OCI-M2 (cell line): ENCODE data around the gene RET.

ENCODE experiments used
- DNase-seq: peaks from one replicate; lab custom pipeline; 2025; ENCODE audit not compliant: unreplicated experiment; lab: John Stamatoyannopoulos, UW

Gene RET

GRCh38 chr10:43076876-43077420, at the start of gene RET:
Gene RET, plus strand, starts transcription at chr10:43077069. Its CDS starts 190 bp downstream, at chr10:43077259.
- DNase-seq = no peak

GRCh38 chr10:43027331-43027955, 49.4 kb upstream of the RET start:
- DNase-seq = no peak

GRCh38 chr10:43028143-43028542, 48.7 kb upstream of the RET start:
- DNase-seq = no peak

GRCh38 chr10:43029043-43029442, 47.8 kb upstream of the RET start:
- DNase-seq = no peak

DNA sequence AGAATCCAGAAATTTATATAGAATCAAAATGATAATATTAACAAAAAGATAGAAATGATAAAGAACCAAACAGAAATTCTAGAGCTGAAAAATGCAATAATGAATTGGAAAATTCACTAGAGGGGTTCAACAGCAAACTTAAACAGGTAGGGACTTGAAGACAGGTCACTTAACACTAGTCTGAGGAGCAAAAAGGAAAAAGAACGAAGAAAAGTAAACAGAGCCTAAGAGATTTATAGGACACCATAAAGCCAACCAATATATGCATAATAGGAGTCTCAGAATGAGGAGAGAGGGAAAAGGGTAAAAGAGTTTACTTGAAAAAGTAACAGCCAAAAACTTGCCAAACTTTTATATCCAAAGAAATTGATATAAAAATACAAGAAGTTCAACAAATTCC, 44.3 kb upstream of the RET start:
- no peak for DNase-seq

DNA sequence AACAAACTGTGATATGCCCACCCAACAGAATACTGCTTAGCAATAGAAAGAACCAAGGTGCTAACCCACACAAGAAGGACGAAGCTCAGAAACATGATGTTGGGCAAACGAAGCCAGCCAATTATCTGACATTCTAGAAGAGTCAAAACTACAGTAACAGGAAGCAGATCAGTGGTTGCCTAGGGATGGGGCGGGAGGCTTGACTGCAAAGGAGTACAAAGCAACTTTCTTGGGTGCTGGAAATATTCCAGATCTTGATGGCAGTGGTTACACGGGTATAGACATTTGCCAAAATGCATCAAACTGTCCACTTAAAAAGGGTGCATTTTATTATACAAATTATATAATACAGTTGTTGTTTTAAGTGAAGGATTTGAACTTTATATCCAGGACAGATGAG, 41.1 kb upstream of the RET start:
- DNase-seq = no peak

DNA sequence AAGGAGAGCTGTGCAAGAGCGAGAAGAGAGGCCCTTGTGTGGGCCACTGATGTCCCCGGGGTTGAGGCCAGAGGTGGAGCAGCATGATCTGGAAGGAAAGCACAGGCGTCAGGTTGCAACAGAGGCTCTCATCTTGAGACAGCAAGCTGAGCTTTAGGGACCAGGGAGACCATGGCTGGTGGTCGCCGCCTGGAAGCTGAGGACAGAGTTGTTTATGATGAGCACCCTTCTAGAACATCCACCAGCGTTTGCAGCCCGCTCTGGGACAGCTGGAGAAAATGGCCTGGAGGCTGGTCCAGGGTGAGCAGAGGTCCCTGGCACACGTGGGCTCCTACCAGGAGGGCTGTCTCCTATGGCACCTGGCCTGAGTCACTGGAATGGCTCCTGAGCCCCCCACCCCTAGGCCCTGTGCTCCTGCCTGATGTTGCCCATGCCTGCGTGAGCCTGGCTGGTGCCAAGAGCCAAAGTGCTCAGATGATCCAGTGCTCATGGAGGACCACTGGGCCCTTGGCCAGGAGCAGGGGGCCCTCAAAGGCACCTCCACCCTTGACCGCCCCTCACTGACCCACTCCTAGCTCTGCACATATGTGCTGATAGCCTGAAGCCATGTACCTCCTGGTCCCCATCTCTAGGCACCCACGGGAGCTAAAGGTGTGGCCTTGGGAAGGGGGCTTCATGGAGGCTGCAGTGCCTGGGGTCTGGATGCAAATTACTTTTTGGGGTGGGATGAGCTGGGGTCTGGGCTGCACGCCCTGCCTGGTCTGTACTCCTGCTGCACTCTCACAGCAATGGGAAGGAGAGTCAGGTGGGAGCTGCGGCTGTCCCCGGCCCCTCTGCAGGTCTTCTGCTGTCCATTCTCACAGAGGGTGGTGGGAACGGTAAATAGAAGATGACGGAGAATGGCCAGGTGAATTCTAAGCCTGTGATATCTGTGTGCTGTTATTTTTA, 40.1 kb upstream of the RET start:
- DNase-seq = no peak

DNA sequence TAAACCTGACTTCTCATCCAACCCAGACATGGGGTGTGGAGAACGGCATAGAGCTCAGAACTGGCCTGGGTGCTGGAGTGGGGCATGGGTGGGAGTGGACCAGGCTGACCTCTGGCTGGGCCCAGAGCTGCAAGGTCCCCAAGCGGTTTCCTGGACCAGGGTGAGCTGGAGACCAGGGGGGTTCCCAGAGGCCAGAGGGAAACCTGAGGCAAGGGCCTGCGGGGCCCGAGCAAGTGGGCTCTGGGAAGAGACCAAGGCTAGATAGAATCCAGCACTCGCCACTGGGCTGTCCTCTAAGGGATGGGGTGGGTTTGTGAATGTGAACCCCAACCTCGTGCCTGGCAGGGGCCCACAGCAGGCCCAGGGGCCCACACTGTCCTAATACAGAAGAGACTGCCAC, 39.4 kb upstream of the RET start:
- DNase-seq = no peak

DNA sequence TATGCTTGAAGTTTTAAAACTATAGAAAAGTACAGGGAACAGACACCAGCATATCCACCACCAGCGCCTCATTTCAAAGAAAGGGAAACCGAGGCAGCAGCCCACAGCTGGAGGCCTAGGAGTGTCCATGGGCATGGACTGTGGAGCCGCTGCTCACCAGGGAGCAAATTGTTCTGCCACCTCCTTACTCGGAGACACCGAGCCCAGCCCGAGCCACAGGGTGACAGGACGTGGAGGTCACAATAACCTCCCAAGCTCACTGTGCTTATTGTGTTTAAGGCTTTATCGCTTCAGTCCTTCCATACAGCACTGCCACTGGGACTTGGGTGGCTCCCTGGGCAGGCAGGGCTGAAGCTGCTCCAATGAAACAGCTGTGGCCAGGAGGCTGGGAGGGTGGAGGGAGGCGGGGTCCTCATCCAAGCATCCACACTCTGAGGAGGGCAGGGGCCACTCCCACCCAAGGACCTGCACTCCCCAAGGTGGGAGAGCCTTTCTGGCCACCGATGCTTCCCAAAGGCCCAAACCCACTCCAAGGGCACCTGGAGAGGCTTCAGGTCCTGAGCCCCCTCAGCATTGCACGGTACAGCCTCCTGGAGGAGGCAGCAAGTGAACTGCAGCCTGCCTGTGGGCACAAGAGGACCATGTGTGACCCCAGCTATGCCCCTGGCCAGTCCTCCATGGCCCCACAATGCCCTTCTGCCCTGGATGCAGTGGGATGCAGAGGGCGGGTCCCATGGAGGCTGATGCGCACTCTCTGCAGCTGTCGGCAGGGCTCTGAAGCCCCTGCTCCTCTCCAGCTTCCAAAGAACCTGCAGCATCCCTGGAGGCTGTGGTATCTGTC, 38.7 kb upstream of the RET start:
- DNase-seq = no peak

DNA sequence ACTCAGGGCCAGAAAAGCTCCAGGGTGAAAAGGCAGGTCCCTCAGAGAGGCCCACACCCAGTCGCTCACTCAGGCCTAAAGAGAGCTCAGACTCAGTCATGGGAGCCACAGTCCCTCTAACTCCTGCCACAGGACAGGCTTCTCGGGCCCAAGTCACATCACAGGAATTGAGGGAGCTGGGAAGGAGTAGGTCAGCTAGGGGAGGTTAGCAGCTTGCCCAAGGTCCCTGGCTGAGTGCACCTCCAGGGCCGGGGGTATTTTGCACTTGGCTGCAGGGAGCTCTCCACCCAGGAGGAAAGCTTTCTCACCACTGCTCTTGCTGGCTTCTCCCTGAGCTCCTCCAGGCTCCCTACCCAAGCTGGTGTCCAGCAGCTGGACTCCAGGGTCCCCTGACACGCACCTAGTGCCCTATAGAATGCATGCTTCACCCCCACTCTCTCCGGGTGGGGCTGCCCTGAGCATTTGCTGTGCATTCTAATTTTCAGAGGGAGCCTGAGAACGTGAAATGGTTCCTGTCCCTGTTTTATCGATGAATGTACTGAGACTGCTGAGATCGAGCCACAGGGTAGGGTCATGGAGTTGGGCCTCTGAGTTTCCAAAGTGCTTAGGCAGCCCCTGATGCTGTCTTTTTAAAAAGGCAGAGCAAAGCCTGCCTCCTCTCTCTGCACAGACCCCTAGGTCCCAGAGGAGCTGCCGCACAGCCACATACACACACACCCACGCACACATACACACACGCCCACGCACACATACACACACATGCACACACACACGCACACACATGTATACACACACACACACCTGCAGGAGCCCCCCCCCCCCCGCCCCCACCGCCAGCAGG, 37.9 kb upstream of the RET start:
- no peak for DNase-seq

DNA sequence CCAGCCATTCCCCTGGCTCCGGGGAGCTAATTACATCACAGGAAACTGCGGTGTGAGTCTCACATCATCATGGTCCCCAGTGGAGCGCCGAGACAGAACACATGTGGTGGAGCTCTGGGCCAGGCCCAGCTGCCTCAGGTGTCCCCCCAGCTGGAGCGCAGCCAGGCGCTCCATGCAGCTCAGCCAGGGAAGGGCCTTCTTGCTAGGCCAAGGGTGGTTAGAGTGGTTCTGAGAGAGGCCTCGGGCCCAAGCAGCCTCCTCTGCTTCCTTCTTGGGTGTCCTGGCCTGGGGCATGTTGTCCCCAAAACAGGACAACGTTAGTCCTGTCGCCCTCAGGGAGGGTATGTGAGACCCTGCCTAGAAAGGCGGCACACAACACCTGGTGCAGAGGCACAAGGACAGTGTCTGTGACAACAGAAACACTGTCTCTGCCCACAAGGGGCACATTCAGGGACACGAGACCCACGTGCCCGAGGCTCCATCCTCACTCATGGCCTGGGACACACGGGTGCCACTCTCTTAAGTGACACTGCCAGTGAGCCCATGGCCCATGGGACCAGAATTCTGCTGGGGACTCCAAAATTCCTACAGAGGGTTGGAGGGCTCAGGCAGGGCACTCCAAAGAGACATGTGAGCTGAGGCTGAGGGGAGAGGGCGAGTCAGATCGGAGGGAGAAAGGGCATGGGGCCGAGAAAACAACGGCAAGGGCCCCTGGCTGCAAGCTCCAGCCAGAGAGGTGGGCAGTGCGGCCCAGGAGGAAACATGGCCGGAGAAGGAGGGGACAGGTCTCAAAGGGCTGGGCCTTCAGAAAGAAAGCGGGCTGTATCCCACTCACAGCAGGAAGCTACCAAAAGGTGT, 37.0 kb upstream of the RET start:
- no peak for DNase-seq

- no peak for DNase-seq
Measured at GRCh38 chr10:43040482-43041256, 36.2 kb upstream of the RET start.

DNA sequence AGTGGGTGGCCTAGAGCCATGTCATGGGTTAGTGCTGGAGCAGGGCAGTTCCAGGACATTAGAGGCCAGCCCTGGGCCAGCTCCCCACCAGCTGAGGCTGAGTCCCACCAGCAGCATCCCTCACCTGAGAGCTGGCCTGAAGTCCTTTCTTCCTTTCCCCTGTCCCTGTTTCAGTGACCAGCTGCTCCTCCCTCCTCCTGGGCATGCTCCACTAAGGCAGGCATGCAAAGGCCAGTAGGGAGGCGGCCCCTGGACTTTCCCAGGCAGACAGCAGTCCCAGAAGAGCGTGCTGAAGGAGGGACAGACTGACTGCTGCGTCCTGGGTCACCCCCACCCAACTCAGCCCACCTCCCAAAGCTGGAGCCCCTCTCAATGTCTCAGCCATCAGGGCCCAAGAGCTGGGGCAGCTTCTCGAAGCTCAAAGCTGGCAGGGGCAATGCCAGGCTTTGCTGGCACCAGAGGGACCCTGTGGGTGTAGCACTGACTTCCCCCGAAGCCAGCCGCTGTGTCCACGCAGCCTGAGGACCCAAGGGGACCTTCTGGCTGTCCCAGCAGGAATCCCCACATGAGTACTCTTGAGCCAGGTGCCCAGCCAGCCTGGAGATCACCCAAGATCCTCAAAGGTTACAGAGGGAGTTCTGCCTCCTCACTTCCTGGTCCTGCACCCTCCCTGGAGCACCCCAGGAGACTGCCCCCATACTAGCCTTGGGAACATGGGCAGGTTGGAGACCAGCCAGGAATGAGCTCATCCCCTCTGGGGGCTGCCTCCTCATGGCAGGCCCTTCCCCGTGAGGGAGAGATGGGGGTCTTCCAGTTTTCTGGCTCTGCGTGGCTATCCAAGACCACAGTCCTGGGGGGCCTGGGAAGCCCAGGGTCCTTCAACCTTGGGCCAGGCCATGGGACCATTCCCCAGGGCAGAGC, 35.2 kb upstream of the RET start:
- DNase-seq = no peak

DNA sequence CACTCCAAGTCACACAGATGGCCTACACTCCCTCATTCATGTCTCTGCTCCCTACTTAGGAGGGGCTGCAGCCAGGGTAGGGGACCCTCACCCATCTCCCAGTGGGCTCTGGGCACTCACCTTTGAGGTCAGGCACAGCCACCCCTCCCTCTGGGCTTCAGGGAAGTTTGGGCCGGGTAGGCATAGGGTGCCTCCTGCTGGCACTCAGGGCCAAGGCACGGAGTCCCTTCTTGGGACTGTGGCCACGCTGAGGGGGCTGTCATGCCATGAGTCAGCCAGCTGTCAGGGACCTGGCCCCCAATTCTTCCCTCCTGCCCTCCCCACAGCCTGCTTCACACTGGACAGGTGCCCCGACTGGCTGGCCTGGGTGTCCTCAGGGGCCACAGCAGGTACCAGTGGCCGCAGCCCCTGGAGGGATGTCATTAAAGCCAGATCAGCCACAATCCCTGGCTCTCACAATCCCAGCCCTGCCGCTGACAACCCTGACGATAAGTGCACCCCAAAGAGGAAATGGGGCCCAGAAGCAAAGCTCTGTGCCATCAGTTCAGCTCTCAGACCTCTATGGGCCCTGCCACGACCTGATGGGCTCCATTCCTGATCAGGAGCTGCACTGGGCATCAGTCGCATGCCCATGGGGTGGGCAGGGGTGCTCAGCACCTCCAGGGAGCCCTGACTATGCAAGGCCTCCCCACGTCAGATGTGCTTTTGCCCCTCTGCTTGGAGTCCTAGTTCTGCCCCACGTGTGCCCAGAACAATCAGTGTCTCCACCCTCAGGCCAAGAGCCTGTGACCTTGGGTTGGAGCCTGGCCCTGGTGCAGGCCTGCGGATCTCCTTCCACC, 34.1 kb upstream of the RET start:
- DNase-seq = no peak

- no peak for DNase-seq
Measured at GRCh38 chr10:43043342-43043772, 33.5 kb upstream of the RET start.

DNA sequence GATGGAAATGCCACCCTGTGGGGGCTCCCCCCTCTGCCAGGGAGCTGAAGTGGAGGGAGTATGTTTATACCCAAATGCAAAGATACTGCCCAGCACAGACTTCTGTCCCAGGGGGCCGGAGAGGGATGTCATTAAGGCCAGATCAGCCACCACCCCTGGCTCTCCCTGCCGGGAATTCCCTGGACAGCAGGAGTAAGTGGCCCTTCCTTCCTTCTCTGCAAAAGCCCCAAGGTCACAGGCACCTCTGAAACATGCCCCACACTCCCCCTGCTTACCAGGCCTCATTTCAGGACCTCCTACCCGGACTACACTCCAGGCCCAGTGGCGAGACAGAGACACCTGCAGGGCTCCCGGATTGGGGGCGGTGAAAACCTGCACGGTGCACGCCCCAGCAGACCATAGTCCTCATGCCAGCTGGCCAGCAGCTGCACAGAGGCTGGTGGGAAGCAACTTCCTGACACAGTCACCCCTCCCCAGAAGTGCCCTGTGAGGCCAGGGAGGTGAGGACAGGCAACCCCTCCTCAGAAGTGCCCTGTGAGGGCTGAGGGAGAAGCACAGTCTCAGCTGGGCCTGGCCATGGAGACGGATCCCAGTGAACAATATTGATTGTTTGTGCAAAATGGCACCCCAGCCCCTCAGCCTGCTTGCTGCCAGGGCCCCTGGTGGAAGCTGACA, 33.0 kb upstream of the RET start:
- no peak for DNase-seq
